ENCODE data around the gene EXOSC5. TPM values are rescaled to one million over a fixed set of nuclear protein-coding genes. Genes with fewer than 3 reads are reported as not detected.
"Not testable (repeated sequence)": the region's sequence is repeated elsewhere in the genome, so short reads cannot be mapped to it uniquely, and the experiment has no call there.

The EXOSC5 gene
- total RNA-seq, 1 donor: 36.4 TPM

GRCh38 chr19:41351339-41352245, 45.6 kb downstream of the EXOSC5 start:
- DNase-seq (ENCODE audit: low read depth in 2 of 3, low spot score in 2 of 3): peak; percentile 74 to 92 (median 90)

- DNase-seq (ENCODE audit: low read depth in 2 of 3, low spot score in 2 of 3): peak in 2 of 3 donors; percentile 53 to 68
Measured at GRCh38 chr19:41350735-41351338, 46.3 kb downstream of the EXOSC5 start.

GRCh38 chr19:41346916-41347315, 50.2 kb downstream of the EXOSC5 start:
- not testable (repeated sequence) for DNase-seq (ENCODE audit: low read depth in 2 of 3, low spot score in 2 of 3)

- no peak for DNase-seq (ENCODE audit: low read depth in 2 of 3, low spot score in 2 of 3)
Measured at GRCh38 chr19:41344162-41344561, 53.0 kb downstream of the EXOSC5 start.

- no peak for DNase-seq (ENCODE audit: low read depth in 2 of 3, low spot score in 2 of 3)
Measured at GRCh38 chr19:41341669-41342490, 55.3 kb downstream of the EXOSC5 start.

GRCh38 chr19:41339936-41340335, 57.2 kb downstream of the EXOSC5 start:
- DNase-seq (ENCODE audit: low read depth in 2 of 3, low spot score in 2 of 3): no peak

Small RNA genes within 50 kb of the gene (small RNA-seq; reads per million reads assigned to genes)
- gene RF00017: not detected

Other genes starting within 250 kb of the EXOSC5 start
- 3.0 TPM for gene CYP2S1, start 204.1 kb downstream of the EXOSC5 start, total RNA-seq
- gene AXL, start 178.1 kb downstream of the EXOSC5 start, total RNA-seq: 7.0 TPM
- 159 TPM for gene HNRNPUL1, start 133.0 kb downstream of the EXOSC5 start, total RNA-seq
- gene CCDC97, start 87.2 kb downstream of the EXOSC5 start, total RNA-seq: 29.1 TPM
- 76.2 TPM for gene TGFB1, start 43.4 kb downstream of the EXOSC5 start, total RNA-seq
- 26.4 TPM for gene B9D2, start 33.2 kb downstream of the EXOSC5 start, total RNA-seq
- 22.9 TPM for gene TMEM91, start 20.8 kb downstream of the EXOSC5 start, total RNA-seq
- 139 TPM for gene BCKDHA, start 459 bp upstream of the EXOSC5 start, total RNA-seq
- 18.0 TPM for gene B3GNT8, start 30.0 kb upstream of the EXOSC5 start, total RNA-seq
- gene DMAC2, start 42.6 kb upstream of the EXOSC5 start, total RNA-seq: 70.0 TPM
- gene ERICH4, start 45.8 kb upstream of the EXOSC5 start, total RNA-seq: under 0.01 TPM
- 11.3 TPM for gene CEACAM21, start 178.8 kb upstream of the EXOSC5 start, total RNA-seq
- gene CEACAM4, start 229.7 kb upstream of the EXOSC5 start, total RNA-seq: 12.7 TPM

All from hematopoietic multipotent progenitor cell (in vitro differentiated cells).